ENCODE results near the gene MEGF11. TPM values are rescaled to one million over a fixed set of nuclear protein-coding genes. Genes with fewer than 3 reads are reported as not detected.

Gene MEGF11
- total RNA-seq, 1 experiment from 2014 or later: not detected

- Histone ChIP-seq H4K20me1 (ENCODE audit: low read length) (no peaks in the 10 kb centered on the region), H3K9me3 (ENCODE audit: low read length) (no peaks in the 10 kb centered on the region), H3K4me3 (ENCODE audit: low read length) (no peak overlapping the region), H3K9ac (ENCODE audit: low read length) (no peak overlapping the region), H3K36me3 (ENCODE audit: low read depth, low read length) (no peaks in the 10 kb centered on the region), H3K9me2 (replicated peaks; ENCODE audit: low read length) (no peaks in the 10 kb centered on the region), H3K4me1 (ENCODE audit: insufficient read depth, low read length) (no peaks in the 10 kb centered on the region), H3K27ac (ENCODE audit: low read length) (no peak overlapping the region), H3K4me2 (ENCODE audit: low read length) (no peak overlapping the region), H3K79me2 (ENCODE audit: low read length) (no peaks in the 10 kb centered on the region), H3F3A (ENCODE audit: low read length, unreplicated experiment) (no peaks in the 10 kb centered on the region), H3K27me3 (ENCODE audit: low read length) (no peaks in the 10 kb centered on the region), H2AFZ (ENCODE audit: low read length) (no peak overlapping the region)
- CTCF ChIA-PET: no interaction called here
- ATAC-seq (no peak), DNase-seq (no peak)
- no TSS peak for BruUV-seq (replicated peaks)
- no peak for TF ChIP-seq EZH2 (IDR thresholded peaks at IDR 0.05; ENCODE audit: low read length, unreplicated experiment)
- no peak for TF ChIP-seq EZH2phosphoT487 (IDR thresholded peaks at IDR 0.05; ENCODE audit: borderline replicate concordance, low read length)
- TF ChIP-seq CTCF (conservative IDR thresholded peaks at IDR 0.05; ENCODE audit: low read depth, low read length): no peak
- POLR2A ChIA-PET (ENCODE audit: unreplicated experiment): no interaction called here
- intact Hi-C loops (cut with micrococcal nuclease): no loop called here
Measured at GRCh38 chr15:65917407-65917756, 336.2 kb downstream of the MEGF11 start.

- no peaks in the 10 kb centered on the region for H3K27me3 ChIP-seq (ENCODE audit: low read length)
- no peak overlapping the region for H3K9ac ChIP-seq (ENCODE audit: low read length)
- H3K36me3 ChIP-seq (ENCODE audit: low read depth, low read length): no peaks in the 10 kb centered on the region
- DNase-seq (peak; percentile 48), ATAC-seq (peak; percentile 93)
- no peaks in the 10 kb centered on the region for H3K9me2 ChIP-seq (replicated peaks; ENCODE audit: low read length)
- ChIA-PET POLR2A (ENCODE audit: unreplicated experiment) (no interaction called here), CTCF (interaction anchor here (0.5 kb wide), 1 partner anchor 100 kb away, joined by 7 read pairs; no protein-coding TSS in a partner anchor)
- no TSS peak for BruUV-seq (replicated peaks)
- H3K4me1 ChIP-seq (ENCODE audit: insufficient read depth, low read length): no peaks in the 10 kb centered on the region
- no peak overlapping the region for H3K4me3 ChIP-seq (ENCODE audit: low read length)
- H3K9me3 ChIP-seq (ENCODE audit: low read length): no peaks in the 10 kb centered on the region
- no peak overlapping the region for H2AFZ ChIP-seq (ENCODE audit: low read length)
- TF ChIP-seq CTCF (conservative IDR thresholded peaks at IDR 0.05; ENCODE audit: low read depth, low read length) (peak; percentile 62), EZH2 (IDR thresholded peaks at IDR 0.05; ENCODE audit: low read length, unreplicated experiment) (no peak)
- no peak overlapping the region for H3K27ac ChIP-seq (ENCODE audit: low read length)
- no peaks in the 10 kb centered on the region for H3K79me2 ChIP-seq (ENCODE audit: low read length)
- no peaks in the 10 kb centered on the region for H4K20me1 ChIP-seq (ENCODE audit: low read length)
- intact Hi-C loops (cut with micrococcal nuclease): no loop called here
- no peak overlapping the region for H3K4me2 ChIP-seq (ENCODE audit: low read length)
- H3F3A ChIP-seq (ENCODE audit: low read length, unreplicated experiment): no peaks in the 10 kb centered on the region
Measured at GRCh38 chr15:65916664-65917406, 336.7 kb downstream of the MEGF11 start.

GRCh38 chr15:65916041-65916663, 337.4 kb downstream of the MEGF11 start:
- no peaks in the 10 kb centered on the region for H3F3A ChIP-seq (ENCODE audit: low read length, unreplicated experiment)
- no peaks in the 10 kb centered on the region for H3K4me1 ChIP-seq (ENCODE audit: insufficient read depth, low read length)
- no peaks in the 10 kb centered on the region for H3K9me3 ChIP-seq (ENCODE audit: low read length)
- no peaks in the 10 kb centered on the region for H3K27me3 ChIP-seq (ENCODE audit: low read length)
- intact Hi-C loops (cut with micrococcal nuclease): no loop called here
- H3K79me2 ChIP-seq (ENCODE audit: low read length): no peaks in the 10 kb centered on the region
- H3K9ac ChIP-seq (ENCODE audit: low read length): no peak overlapping the region
- TF ChIP-seq EZH2phosphoT487 (IDR thresholded peaks at IDR 0.05; ENCODE audit: borderline replicate concordance, low read length) (no peak), EZH2 (IDR thresholded peaks at IDR 0.05; ENCODE audit: low read length, unreplicated experiment) (no peak), CTCF (conservative IDR thresholded peaks at IDR 0.05; ENCODE audit: low read depth, low read length) (no peak)
- no peak overlapping the region for H3K27ac ChIP-seq (ENCODE audit: low read length)
- H3K4me2 ChIP-seq (ENCODE audit: low read length): no peak overlapping the region
- ChIA-PET CTCF (interaction anchor here (0.5 kb wide), 1 partner anchor 100 kb away, joined by 7 read pairs; no protein-coding TSS in a partner anchor), POLR2A (ENCODE audit: unreplicated experiment) (no interaction called here)
- no peak overlapping the region for H2AFZ ChIP-seq (ENCODE audit: low read length)
- no peaks in the 10 kb centered on the region for H3K36me3 ChIP-seq (ENCODE audit: low read depth, low read length)
- H3K4me3 ChIP-seq (ENCODE audit: low read length): no peak overlapping the region
- H4K20me1 ChIP-seq (ENCODE audit: low read length): no peaks in the 10 kb centered on the region
- DNase-seq (no peak), ATAC-seq (peak; percentile 11; the same call in 1 of the 2 replicates)
- BruUV-seq (replicated peaks): no TSS peak
- H3K9me2 ChIP-seq (replicated peaks; ENCODE audit: low read length): no peaks in the 10 kb centered on the region
